Activated CD4-positive, alpha-beta T cell treated with anti-CD3 and anti-CD28 coated beads, Interleukin-2, amount 50 U/mL, for 4 hours (primary cell): ENCODE results near the gene PIGQ.

Experiments
- DNase-seq, 2 experiments: peaks; one replicate each; pipeline ENCODE4 v3.0.0-alpha.2; 2020

Gene PIGQ

GRCh38 chr16:556474-557173, 13.1 kb upstream of the PIGQ start:
- no peak for DNase-seq

GRCh38 chr16:557463-558297, 12.1 kb upstream of the PIGQ start:
- no peak for DNase-seq

GRCh38 chr16:558298-559020, 11.3 kb upstream of the PIGQ start:
- DNase-seq: no peak

GRCh38 chr16:559021-559380, 10.8 kb upstream of the PIGQ start:
- DNase-seq: no peak

GRCh38 chr16:559411-560203, 10.2 kb upstream of the PIGQ start:
- DNase-seq: no peak

GRCh38 chr16:560204-560700, 9.5 kb upstream of the PIGQ start, which contains the start of gene PRR35:
Gene PRR35, plus strand, starts transcription at chr16:560394. Its CDS starts 2,901 bp downstream, at chr16:563295.
- no peak for DNase-seq

GRCh38 chr16:560701-561412, 8.9 kb upstream of the PIGQ start:
- DNase-seq: no peak

GRCh38 chr16:561413-561794, 8.4 kb upstream of the PIGQ start:
- DNase-seq: no peak

- DNase-seq: no peak
Observed at GRCh38 chr16:561957-562938, 7.5 kb upstream of the PIGQ start.

- no peak for DNase-seq
Observed at GRCh38 chr16:563072-563644, 6.6 kb upstream of the PIGQ start.

GRCh38 chr16:564690-565418, 4.9 kb upstream of the PIGQ start:
- DNase-seq: no peak

- no peak for DNase-seq
Observed at GRCh38 chr16:565419-566330, 4.1 kb upstream of the PIGQ start.

GRCh38 chr16:566475-567372, 3.0 kb upstream of the PIGQ start, which contains the start of gene NHLRC4:
Gene NHLRC4, plus strand, starts transcription at chr16:567005. Its CDS starts 1,043 bp downstream, at chr16:568048.
- DNase-seq: peak in 1 of 2 experiments; percentile 23

- no peak for DNase-seq
Observed at GRCh38 chr16:567373-568256, 2.2 kb upstream of the PIGQ start.

- no peak for DNase-seq
Observed at GRCh38 chr16:568401-569258, 1.1 kb upstream of the PIGQ start.
